Right lobe of liver (tissue), 4 donors: Measurements from ENCODE around the gene SSRP1.

Source experiments
- CTCF ChIP-seq, 4 donors: fragments of 200-600 bp in 3 of 4; fragments of 450-650 bp in 1 of 4; IDR thresholded peaks; one replicate each; pipeline versions ENCODE4 v1.5.1 to v1.8.0; 2016 to 2022; ENCODE audit warnings: antibody characterized with exemption in 4 of 4, mild to moderate bottlenecking in 2 of 4
- POLR2A ChIP-seq: fragments of 450-650 bp; IDR thresholded peaks from one replicate; pipeline ENCODE4 v1.6.1; 2017; ENCODE audit warnings: antibody characterized with exemption, mild to moderate bottlenecking
- donor health status: DM: no; HTN: no; CAD: no.
- donor health status: DM: no; HTN: no; CAD: no.
- donor health status: DM: no; HTN: yes; CAD: no.

- TF ChIP-seq CTCF (IDR thresholded peaks at IDR 0.05) = no peak
- no peak for TF ChIP-seq POLR2A
Observed at GRCh38 chr11:57283231-57283990, 52.3 kb downstream of the SSRP1 start.
